Caco-2 (cell line): Measurements from ENCODE around the gene UPB1. TPM values are rescaled to one million over a fixed set of nuclear protein-coding genes. Genes with fewer than 3 reads are reported as not detected.
A peak's percentile ranks its signal among the peaks of the same experiment; 100 is the strongest.
"Not testable (repeated sequence)": the region's sequence is repeated elsewhere in the genome, so short reads cannot be mapped to it uniquely, and the experiment has no call there.

Source experiments
- BruUV-seq: library from RNA; stranded (reverse); fragments of 400-500 nt; replicated peaks from 2 replicates; lab custom pipeline; 2021; lab: Mats Ljungman, UMichigan
- CTCF ChIA-PET: fragments of 300-600 bp; sonication (Branson Sonifier 250); formaldehyde crosslinking; loops from one replicate; lab custom pipeline; 2022; ENCODE audit warnings: antibody characterized with exemption; lab: Charles Lee
- POLR2A ChIA-PET: fragments of 300-600 bp; sonication (Branson Sonifier 250); formaldehyde crosslinking; loops from one replicate; lab custom pipeline; 2022; ENCODE audit warnings: antibody characterized with exemption; lab: Charles Lee
- DNase-seq, 2 experiments: peaks; one replicate each; pipeline versions ENCODE4 v3.0.0 to v3.0.0-alpha.2; 2020 to 2022
- H3K27me3 ChIP-seq: replicated peaks from 2 replicates; pipeline ENCODE4 v1.6.0; 2011; ENCODE audit warnings: low read length; ENCODE audit not compliant: control insufficient read depth, insufficient read depth
- H3K36me3 ChIP-seq: 2 replicates; pipeline ENCODE4 v1.5.1; 2011; ENCODE audit warnings: low read length; ENCODE audit not compliant: control insufficient read depth, insufficient read depth
- H3K4me1 ChIP-seq: fragments of 250-450 bp; sonication (Bioruptor Pico); 2 replicates; pipeline ENCODE4 v1.5.1; 2020; ENCODE audit warnings: mild to moderate bottlenecking
- H3K4me3 ChIP-seq: 2 replicates; pipeline ENCODE4 v1.5.1; 2011; ENCODE audit warnings: low read depth, mild to moderate bottlenecking, control low read depth, low read length
- H3K9me3 ChIP-seq: fragments of 250-450 bp; sonication (Bioruptor Pico); 2 replicates; pipeline ENCODE4 v1.5.1; 2020; ENCODE audit warnings: mild to moderate bottlenecking, moderate library complexity
- H3K27ac Mint-ChIP-seq: one replicate; pipeline ENCODE4 v1.8.0; 2022; ENCODE audit warnings: mixed read lengths; ENCODE audit not compliant: unreplicated experiment
- H3K27me3 Mint-ChIP-seq: one replicate; pipeline ENCODE4 v1.8.0; 2022; ENCODE audit warnings: mixed read lengths; ENCODE audit not compliant: insufficient read depth, unreplicated experiment
- H3K36me3 Mint-ChIP-seq: one replicate; pipeline ENCODE4 v1.8.0; 2022; ENCODE audit warnings: mild to moderate bottlenecking, mixed read lengths; ENCODE audit not compliant: insufficient read depth, unreplicated experiment
- H3K4me1 Mint-ChIP-seq: one replicate; pipeline ENCODE4 v1.8.0; 2022; ENCODE audit warnings: low read depth, mixed read lengths; ENCODE audit not compliant: unreplicated experiment
- H3K4me3 Mint-ChIP-seq: one replicate; pipeline ENCODE4 v1.8.0; 2022; ENCODE audit warnings: mild to moderate bottlenecking, moderate library complexity, mixed read lengths; ENCODE audit not compliant: unreplicated experiment
- H3K9me3 Mint-ChIP-seq: one replicate; pipeline ENCODE4 v1.8.0; 2022; ENCODE audit warnings: mixed read lengths; ENCODE audit not compliant: unreplicated experiment
- intact Hi-C: fragments of 100-400 bp; cut with micrococcal nuclease; formaldehyde crosslinking; loops from one replicate; pipeline ENCODE4 v1.10.0; 2022; ENCODE audit not compliant: unreplicated experiment
- total RNA-seq: library from RNA; stranded (reverse); gene quantifications from 2 replicates; pipeline ENCODE4 v1.2.3, GENCODE V29; 2022
- TF ChIP-seq, protein P1 (sequence below), 2 experiments: fragments of 200-600 bp in 1 of 2; IDR thresholded peaks; 1 replicate in 1 of 2; 2 replicates in 1 of 2; pipeline versions ENCODE4 v1.5.1 to v1.8.0; 2011 to 2022; ENCODE audit warnings: antibody characterized with exemption in 1 of 2, control low read depth in 1 of 2, inconsistent platforms in 1 of 2, low read depth in 1 of 2, low read length in 1 of 2, mild to moderate bottlenecking in 1 of 2, moderate library complexity in 1 of 2; ENCODE audit not compliant: insufficient read depth in 1 of 2, severe bottlenecking in 1 of 2, unreplicated experiment in 1 of 2

The UPB1 gene
- total RNA-seq, 1 experiment from 2014 or later: 6.7 TPM

DNA sequence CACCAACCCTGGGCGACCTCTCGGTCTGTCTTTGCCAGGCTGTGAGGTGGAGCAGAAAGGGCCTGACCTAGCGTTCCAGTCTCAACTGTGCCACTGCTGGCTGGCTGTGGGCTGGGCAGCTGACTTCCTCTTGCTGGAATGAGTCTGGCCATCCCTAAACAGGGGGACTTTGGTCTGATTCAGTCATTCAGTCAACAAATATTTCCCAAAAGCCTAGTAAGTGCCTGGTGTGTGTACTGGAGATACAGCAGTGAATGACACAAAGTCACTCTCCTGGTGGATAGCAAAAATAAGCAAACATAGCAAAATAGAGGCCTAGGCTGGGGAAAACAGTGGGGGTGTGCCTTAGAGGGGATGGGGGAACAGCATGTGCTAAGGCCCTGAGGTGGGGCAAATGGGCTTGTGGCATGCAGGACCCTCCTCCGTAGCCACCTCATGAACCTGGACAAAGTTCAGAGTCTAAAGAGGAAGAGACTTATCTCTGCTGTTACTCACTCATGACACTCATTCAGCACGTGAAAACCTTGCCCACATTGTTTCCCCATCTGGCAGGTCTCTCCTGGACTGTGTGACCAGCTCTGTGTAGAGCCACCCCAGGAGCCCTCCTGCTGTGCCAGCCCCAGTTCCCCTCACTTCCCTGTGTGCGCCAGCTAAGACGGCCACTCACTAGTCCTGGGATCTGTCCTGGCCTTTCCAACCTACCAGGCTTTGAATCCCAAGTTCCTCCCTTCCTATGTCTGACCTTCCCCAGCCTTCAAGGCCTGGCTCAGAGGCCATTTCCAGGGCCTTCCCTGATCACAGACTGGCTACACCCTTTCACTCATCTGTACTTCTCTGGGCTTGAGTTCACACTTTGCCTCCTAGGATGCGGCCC is 55.1 kb downstream of the UPB1 start:
- Histone ChIP-seq H3K9me3 (no peaks in the 10 kb centered on the region), H3K4me3 (no peak overlapping the region), H3K27me3 (no peaks in the 10 kb centered on the region), H3K4me1 (peaks cover 43% of the 10 kb centered on the region), H3K36me3 (peaks cover 12% of the 10 kb centered on the region)
- BruUV-seq: no TSS peak
- Mint-ChIP-seq H3K4me1 (peaks cover 33% of the 10 kb centered on the region), H3K4me3 (peak overlapping the region; percentile 34), H3K9me3 (no peaks in the 10 kb centered on the region), H3K27ac (peak overlapping the region; percentile 69), H3K27me3 (no peaks in the 10 kb centered on the region), H3K36me3 (peaks cover 44% of the 10 kb centered on the region)
- DNase-seq: peak; percentile 71 to 72
- CTCF ChIA-PET: no interaction called here
- intact Hi-C loops: loop anchor here (1.0 kb wide), 1 partner anchor 18 kb away; no protein-coding TSS in a partner anchor
- TF ChIP-seq, protein P1, sequence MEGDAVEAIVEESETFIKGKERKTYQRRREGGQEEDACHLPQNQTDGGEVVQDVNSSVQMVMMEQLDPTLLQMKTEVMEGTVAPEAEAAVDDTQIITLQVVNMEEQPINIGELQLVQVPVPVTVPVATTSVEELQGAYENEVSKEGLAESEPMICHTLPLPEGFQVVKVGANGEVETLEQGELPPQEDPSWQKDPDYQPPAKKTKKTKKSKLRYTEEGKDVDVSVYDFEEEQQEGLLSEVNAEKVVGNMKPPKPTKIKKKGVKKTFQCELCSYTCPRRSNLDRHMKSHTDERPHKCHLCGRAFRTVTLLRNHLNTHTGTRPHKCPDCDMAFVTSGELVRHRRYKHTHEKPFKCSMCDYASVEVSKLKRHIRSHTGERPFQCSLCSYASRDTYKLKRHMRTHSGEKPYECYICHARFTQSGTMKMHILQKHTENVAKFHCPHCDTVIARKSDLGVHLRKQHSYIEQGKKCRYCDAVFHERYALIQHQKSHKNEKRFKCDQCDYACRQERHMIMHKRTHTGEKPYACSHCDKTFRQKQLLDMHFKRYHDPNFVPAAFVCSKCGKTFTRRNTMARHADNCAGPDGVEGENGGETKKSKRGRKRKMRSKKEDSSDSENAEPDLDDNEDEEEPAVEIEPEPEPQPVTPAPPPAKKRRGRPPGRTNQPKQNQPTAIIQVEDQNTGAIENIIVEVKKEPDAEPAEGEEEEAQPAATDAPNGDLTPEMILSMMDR (IDR thresholded peaks at IDR 0.05; ENCODE audit: insufficient read depth in 1 of 2, low read depth in 1 of 2, low read length in 1 of 2, severe bottlenecking in 1 of 2, unreplicated experiment in 1 of 2): no peak
- POLR2A ChIA-PET: no interaction called here

GRCh38 chr22:24550902-24551435 is 55.8 kb downstream of the UPB1 start:
- Histone ChIP-seq H3K4me1 (peaks cover 43% of the 10 kb centered on the region), H3K4me3 (no peak overlapping the region), H3K9me3 (no peaks in the 10 kb centered on the region), H3K27me3 (no peaks in the 10 kb centered on the region), H3K36me3 (peaks cover 12% of the 10 kb centered on the region)
- Mint-ChIP-seq H3K27me3 (no peaks in the 10 kb centered on the region), H3K4me3 (peak overlapping the region; percentile 34), H3K4me1 (peaks cover 33% of the 10 kb centered on the region), H3K9me3 (no peaks in the 10 kb centered on the region), H3K27ac (peak overlapping the region; percentile 69), H3K36me3 (peaks cover 48% of the 10 kb centered on the region)
- ChIA-PET CTCF (no interaction called here), POLR2A (no interaction called here)
- intact Hi-C loops: loop anchor here (1.0 kb wide), 1 partner anchor 19 kb away; no protein-coding TSS in a partner anchor
- DNase-seq: no peak
- TF ChIP-seq, protein P1 (IDR thresholded peaks at IDR 0.05; ENCODE audit: insufficient read depth in 1 of 2, low read depth in 1 of 2, low read length in 1 of 2, severe bottlenecking in 1 of 2, unreplicated experiment in 1 of 2): no peak
- no TSS peak for BruUV-seq

DNA sequence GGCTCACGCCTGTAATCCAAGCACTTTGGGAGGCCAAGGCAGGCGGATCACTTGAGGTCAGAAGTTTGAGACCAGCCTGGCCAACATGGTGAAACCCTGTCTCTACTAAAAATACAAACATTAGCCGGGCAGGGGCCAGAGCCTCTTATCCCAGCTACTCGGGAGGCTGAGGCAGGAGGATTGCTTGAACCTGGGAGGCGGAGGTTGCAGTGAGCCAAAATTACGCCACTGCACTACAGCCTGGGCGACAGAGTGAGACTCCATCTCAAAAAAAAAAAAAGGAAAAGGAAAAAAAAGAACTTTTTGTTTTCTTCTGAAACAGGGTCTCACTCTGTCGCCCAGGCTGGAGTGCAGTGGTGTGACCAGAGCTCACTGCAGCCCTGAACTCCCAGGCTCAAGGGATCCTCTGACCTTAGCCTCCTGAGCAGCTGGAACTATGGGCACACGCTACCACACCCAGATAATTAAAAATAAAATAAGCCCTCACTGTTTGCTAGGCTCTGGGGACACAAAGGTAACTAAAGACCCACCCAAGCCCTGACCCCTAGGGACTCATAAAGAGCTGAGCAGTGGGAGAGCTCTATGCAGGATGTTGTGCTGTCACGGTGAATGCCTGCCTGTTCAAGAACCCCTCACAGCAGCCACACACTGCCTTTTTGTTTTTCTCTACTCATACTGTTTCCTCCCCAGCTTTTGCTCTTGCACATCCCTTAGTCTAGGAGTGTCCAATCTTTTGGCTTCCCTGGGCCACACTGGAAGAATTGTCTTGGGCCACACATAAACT is 57.6 kb downstream of the UPB1 start:
- H3K36me3 Mint-ChIP-seq: peaks cover 44% of the 10 kb centered on the region
- H3K27ac Mint-ChIP-seq: peak overlapping the region; percentile 72
- DNase-seq, H3K4me3 ChIP-seq, H3K9me3 Mint-ChIP-seq, H3K9me3 ChIP-seq, H3K36me3 ChIP-seq, H3K27me3 Mint-ChIP-seq, BruUV-seq, H3K27me3 ChIP-seq, intact Hi-C loops: not testable (repeated sequence)
- ChIA-PET POLR2A (interaction anchor here (1.0 kb wide), 1 partner anchor 11 kb away, joined by 3 read pairs; no protein-coding TSS in a partner anchor), CTCF (interaction anchor here (0.6 kb wide), 1 partner anchor 76 kb away, joined by 6 read pairs; no protein-coding TSS in a partner anchor)
- H3K4me3 Mint-ChIP-seq: peak overlapping the region; percentile 100
- H3K4me1 Mint-ChIP-seq: peaks cover 38% of the 10 kb centered on the region
- peaks cover 52% of the 10 kb centered on the region for H3K4me1 ChIP-seq
